H54 (cell line): ENCODE data around the gene VIL1.

Source experiments
- DNase-seq: peaks from one replicate; pipeline ENCODE4 v3.0.0; 2011; ENCODE audit warnings: low spot score, mixed read lengths; ENCODE audit not compliant: insufficient read length
- FAIRE-seq: peaks from 3 replicates; lab custom pipeline; 2011; peaks lifted over from hg19 to GRCh38; lab: Jason Lieb, UNC
- POLR2A ChIP-seq: IDR thresholded peaks from 2 replicates; pipeline ENCODE4 v1.6.1; 2011; ENCODE audit warnings: low read depth, mild to moderate bottlenecking, low read length

The VIL1 gene

DNA sequence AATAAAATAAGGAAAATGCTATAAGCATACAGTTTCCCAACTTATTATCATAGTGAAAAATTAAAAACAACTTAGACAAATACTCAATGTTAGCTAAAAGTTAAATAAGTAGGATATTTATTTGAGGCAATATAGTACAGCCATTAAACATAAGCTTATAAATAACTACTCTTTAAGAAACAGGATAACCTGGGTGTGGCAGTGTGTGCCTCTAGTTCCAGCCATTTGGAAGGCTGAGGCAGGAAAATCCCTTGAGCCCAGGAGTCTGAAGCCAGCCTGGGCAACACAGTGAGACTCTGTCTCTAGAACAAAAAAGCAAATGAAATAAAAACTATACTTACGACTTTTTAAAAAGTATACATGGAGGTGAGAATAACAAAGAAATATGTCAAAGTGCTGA lies 39.7 kb downstream of the VIL1 start:
- TF ChIP-seq POLR2A = no peak
- DNase-seq (no peak), FAIRE-seq (no peak)

DNA sequence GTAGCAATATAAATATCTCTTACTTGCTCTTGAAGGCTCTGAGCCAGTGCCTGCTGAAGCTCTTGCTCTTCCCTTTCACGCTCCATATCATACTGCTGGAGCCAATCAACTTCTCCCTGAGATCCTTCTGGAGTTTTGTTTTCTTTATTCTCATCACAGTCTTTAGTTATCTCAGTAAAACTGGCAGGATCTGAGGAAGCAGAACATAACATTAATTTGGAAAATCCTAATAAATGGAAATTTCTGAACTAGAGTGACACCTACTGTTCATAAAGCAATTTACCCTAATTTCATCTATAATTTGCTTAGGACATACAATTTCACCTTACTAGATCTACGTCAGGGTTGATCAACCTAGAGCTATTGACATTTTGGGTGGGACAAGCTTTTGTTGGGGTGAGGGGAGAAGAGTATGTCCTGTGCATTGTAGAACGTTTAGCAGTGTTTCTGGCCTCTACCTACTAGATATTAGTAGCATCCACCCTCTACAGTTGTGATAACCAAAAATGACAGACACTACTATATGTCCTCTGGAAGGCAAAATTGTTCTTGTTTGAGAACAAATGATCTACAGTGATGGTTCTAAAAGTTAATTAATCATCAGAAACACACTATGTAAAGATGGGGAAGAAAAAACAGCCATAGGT lies 47.2 kb downstream of the VIL1 start:
- peak; percentile 75 for FAIRE-seq
- no peak for DNase-seq
- TF ChIP-seq POLR2A = no peak

DNA sequence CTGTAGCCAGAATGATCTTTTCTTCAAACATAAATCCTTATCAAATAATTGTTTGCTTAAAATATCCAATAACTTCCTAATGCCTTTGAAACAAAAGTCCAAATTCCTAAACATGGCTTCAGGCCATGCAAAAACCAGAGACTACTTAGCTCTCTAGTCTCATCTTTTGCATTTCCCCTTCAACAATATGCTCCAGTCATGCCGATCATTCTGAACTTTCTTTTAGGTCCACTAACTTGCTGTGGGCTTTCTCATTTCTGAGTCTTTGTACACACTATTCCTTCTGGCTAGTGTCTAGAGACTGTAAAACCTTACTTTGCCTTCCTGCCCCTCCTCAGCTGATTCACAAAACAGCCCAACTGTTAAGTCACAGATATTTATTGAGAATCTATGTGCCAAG lies 51.5 kb downstream of the VIL1 start:
- FAIRE-seq = no peak
- no peak for DNase-seq
- TF ChIP-seq POLR2A = no peak

DNA sequence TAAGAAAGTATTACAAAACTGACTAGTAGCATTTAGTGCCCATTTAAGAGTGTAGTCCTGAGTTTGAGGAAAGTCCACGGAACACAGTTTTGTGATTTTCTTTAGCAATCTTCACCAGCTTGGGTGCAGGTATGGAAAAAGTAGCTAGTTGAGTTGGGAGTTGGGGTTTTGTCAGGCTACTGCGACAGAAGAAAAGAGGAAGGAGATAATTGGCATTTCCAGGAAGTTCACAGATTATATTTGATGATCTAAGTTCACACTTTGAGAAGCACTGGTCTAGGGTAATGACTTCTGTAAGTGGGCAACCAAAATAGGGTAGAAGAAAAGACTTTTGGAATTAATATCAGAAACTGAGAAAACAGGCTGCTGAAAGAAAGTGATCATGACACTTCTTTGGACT lies 52.1 kb downstream of the VIL1 start:
- FAIRE-seq (no peak), DNase-seq (no peak)
- TF ChIP-seq POLR2A = no peak

DNA sequence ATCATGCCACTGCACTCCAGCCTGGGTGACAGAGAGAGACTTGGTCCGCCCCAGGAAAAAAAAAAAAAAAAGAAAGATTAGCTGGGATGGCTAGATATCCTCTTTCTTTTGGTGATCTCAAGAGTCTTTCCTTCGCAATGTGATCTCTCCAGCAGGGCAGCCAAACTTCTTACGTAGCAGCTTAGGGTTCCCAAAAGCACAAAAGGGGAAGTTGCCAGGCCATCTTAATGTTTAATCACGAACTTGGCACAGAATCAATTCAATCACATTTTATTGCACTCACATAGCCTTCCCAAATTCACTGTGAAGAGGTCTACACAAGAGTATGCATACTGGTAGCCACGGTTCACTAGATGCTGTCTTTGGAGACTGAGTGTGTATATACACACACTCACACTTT lies 53.1 kb downstream of the VIL1 start:
- FAIRE-seq (no peak), DNase-seq (no peak)
- TF ChIP-seq POLR2A = no peak

DNA sequence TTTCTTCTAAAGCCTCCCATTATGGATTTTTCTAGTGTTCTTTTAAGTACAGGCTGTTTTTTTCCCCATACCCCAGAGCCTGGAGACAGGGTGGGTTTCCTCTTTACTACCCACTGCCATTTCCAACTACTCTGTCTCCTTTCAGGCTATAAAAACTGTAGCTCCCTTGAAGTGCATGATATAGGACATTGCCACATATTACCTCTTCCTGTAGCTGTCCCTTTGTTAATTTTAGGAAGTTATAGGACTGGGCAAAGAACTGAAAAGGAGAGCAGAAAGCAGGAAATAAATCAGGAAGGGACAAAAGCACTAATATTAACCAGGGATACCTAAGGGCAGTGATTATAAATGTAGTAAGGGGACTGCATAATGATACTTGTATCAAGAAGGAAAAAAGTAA lies 54.1 kb downstream of the VIL1 start:
- no peak for DNase-seq
- no peak for TF ChIP-seq POLR2A
- no peak for FAIRE-seq

DNA sequence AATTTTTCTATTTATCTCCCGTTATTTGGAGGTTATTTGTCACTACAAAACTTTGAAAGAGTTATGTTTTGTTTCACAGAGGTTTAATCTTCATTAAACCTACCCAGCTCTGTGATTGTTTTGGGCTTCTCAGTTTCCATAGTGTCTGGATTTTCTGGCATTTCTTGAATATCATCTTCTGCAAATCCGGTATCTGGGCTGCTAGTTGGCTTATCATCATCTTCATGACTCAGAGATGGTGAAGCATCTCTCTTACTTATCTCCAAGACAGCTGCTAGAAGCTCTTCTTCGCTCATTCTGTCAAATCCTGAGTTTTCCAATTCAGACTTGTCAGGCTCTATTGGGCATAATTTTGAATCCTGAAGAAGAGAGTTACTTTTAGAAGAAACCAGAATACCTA lies 55.6 kb downstream of the VIL1 start:
- FAIRE-seq (no peak), DNase-seq (no peak)
- no peak for TF ChIP-seq POLR2A

DNA sequence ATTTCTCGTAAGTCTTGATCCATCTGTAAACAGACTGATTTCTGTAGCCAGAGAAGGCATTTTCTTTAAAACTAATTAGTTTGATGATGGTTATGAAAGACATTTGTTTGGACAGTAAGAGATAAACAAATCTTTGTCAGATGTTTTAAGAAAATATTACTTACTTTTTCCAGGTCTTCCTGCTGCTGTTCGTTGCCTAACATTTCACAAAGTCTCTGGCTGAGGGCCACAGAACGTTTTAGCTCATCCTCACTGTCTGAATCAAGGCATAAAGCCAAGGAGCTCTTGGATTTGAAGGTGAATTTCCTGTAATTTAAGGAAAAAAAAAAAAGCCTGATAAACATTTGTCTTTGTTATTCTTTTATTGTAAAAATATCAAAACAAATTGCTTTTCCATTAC lies 57.8 kb downstream of the VIL1 start:
- DNase-seq = no peak
- no peak for FAIRE-seq
- TF ChIP-seq POLR2A = no peak

DNA sequence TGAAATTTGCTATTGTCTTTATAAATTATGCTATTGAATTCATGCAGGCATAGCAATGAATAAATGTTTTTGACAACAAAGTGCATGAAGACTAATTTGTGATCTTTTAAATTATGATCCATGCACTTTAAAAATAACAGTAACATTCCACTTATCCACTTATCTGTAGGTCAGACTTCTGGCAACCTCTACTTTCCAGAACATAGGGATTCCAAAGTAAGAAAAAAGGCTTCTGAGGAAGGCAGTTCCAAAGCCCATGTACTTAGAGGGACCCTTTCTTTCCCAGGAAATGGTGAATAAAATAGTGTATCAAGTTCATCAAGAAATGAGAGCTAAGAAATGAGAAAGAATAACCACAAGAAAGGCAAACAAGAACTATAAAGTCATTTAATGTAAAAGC lies 58.3 kb downstream of the VIL1 start:
- FAIRE-seq (no peak), DNase-seq (no peak)
- TF ChIP-seq POLR2A = no peak

DNA sequence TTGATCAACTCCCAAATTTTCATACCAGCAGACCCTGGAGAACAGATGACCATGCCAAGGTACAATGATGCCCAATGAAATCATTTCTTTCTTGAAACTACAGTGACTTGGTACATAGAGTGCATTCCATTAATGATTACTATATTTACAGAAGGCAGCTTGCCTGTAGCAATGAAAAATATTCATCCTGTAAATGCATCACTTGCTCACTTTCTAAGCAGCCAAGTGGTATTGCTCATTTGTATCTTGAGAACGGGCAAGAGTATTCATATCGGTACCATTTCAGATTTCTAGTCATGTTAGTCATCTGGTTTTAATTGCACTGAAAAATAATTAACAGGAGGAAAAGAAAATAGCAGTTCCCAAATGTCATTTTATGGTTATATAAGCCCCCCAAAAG lies 59.6 kb downstream of the VIL1 start:
- FAIRE-seq (peak; percentile 67), DNase-seq (no peak)
- no peak for TF ChIP-seq POLR2A

DNA sequence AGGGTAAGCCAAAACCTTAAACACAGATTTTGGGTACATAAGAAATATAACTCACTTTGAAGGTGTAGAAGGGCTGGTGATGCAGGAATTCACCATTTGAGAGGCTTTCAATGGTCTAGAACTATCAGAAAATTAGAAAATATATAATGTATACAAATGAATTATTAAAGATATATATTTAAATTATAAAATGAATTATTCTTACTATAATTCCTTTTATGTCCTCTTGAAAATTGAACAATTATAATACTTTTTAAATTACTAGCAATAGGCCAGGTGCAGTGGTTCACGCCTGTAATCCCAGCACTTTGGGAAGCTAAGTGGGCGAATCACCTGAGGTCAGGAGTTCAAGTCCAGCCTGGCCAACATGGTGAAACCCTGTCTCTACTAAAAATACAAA lies 60.7 kb downstream of the VIL1 start:
- no peak for TF ChIP-seq POLR2A
- FAIRE-seq = no peak

DNA sequence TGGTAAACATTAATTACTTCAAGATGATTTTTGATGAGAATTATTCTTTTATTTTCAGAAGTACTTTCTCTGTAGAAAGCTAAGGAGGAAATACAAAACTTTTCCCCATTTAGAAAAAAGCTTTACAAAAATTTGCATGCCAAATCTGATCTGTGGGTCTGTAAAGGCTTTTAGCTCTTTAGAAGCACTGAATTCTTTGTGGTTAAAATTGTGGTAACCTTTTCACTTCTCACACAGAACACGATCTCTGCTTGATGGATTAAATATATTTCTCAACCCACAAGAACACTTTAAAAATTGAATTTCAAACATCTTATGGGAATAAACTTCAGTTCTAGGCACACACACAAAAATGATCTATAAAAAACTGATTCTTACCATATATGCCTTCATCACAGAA lies 63.7 kb downstream of the VIL1 start:
- TF ChIP-seq POLR2A = no peak
- DNase-seq = no peak
- no peak for FAIRE-seq

More for the DNA sequence above, 60.7 kb downstream of the VIL1 start:
- DNase-seq = no peak

DNA sequence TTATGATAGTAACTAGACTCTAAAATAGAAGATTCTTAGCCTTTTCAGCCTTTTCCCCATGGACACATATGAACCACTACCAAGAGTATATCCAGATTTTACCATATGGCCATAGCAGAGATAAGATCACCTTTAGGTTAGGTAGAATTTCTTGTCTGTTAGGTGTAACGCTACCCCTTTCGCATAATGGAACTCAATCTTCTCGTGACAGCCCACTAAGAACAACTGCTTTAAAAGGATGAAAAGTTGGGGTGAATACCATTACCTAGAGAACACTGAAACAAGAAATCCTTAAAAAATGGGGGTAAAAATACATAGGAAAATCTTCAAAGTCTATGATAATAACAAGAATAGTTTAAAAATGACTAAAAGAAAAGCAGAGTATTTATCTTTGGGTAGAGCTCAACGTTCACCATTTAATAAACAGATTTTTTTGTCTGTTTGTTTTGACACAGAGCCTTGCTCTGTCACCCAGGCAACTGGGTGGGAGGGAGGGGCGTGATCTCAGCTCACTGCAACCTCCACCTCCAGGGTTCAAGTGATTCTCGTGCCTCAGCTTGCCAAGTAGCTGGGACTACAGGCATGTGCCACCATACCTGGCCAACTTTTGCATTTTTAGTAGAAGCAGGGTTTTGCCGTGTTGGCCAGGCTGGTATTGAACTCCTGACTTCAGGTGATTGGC lies 67.2 kb downstream of the VIL1 start:
- DNase-seq (no peak), FAIRE-seq (no peak)

DNA sequence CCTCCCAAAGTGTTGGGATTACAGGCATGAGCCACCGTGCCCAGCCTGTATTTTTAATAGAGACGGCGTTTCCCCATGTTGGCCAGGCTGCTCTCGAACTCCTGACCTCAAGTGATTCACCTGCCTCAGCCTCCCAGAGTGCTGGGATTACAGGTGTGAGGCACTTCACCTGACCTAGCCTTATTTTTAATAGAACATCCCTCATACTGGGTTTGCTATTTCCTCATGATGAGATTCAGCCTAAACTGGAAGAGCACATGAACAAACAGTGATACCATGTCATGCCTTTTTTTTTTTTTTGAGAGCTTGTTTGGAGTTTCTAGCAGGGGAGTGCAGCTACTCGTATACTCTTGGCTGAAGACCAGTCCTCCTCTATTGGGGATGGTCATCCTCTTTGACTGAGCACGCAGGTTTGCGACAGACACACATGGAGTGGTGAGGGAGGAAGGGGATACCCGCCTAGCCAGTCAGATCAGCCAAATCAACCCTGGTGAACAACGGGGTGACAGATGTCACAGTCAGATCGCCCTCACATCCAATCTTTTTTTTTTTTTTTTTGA lies 81.7 kb downstream of the VIL1 start:
- no peak for FAIRE-seq
- no peak for TF ChIP-seq POLR2A
- no peak for DNase-seq

More for the DNA sequence above, 67.2 kb downstream of the VIL1 start:
- TF ChIP-seq POLR2A = no peak

DNA sequence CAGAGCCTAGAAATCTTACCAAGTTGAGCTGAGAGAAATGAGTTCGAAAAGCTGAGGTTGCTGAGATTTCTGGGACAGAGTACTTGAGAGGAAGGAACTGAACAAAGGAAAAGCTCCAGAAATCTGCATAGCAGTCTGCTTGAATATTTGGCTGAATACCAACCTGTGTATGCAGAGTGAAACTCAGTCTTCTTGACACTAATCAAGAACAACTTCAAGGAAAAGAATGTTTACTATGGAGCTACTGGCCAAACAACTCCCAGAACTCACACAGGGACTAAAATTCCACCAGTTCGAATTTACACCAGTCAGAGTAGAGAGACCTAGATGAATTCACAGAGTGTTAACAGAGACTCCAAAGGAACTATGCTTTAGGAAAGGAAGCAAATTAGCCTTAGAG lies 82.7 kb downstream of the VIL1 start:
- FAIRE-seq = no peak
- TF ChIP-seq POLR2A = no peak
- no peak for DNase-seq
